ENCODE results near the gene RBM4B.

RBM4B gene

DNA sequence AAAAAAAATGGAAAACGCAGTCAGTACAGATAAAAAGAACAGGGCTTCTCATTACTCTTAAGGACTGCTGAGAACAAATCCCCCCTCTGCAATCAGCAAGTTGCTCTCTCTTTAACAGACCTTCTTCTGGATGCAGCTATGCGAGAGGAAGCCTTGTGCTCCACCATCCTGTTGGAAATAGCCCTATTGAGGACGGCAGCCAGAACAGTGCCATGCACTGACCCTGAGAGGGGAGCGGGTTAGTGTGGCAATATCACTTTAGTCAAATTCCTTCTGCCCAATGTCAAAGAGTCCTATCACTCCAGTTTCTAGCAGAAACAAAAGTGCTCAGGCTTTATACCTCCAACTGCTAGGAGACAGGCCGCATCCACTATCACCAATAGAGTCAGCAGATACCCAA, 6.9 kb downstream of the RBM4B start:
- no peak for DNase-seq (ENCODE audit: low spot score)
- no peak for TF ChIP-seq CTCF (IDR thresholded peaks at IDR 0.05; ENCODE audit: borderline replicate concordance, control extremely low read depth, extremely low read depth, insufficient read depth, missing control alignments)
- in situ Hi-C loops (cut with MboI; ENCODE audit: low sequenced_read_pairs, unreplicated experiment) = no loop called here

- DNase-seq (ENCODE audit: low spot score) = no peak
- no peak for TF ChIP-seq CTCF (IDR thresholded peaks at IDR 0.05; ENCODE audit: borderline replicate concordance, control extremely low read depth, extremely low read depth, insufficient read depth, missing control alignments)
- in situ Hi-C loops (cut with MboI; ENCODE audit: low sequenced_read_pairs, unreplicated experiment) = loop anchor here (10.0 kb wide), 1 partner anchor 261 kb away; no protein-coding TSS in a partner anchor
Measured at GRCh38 chr11:66665369-66665768, 12.3 kb downstream of the RBM4B start.

DNA sequence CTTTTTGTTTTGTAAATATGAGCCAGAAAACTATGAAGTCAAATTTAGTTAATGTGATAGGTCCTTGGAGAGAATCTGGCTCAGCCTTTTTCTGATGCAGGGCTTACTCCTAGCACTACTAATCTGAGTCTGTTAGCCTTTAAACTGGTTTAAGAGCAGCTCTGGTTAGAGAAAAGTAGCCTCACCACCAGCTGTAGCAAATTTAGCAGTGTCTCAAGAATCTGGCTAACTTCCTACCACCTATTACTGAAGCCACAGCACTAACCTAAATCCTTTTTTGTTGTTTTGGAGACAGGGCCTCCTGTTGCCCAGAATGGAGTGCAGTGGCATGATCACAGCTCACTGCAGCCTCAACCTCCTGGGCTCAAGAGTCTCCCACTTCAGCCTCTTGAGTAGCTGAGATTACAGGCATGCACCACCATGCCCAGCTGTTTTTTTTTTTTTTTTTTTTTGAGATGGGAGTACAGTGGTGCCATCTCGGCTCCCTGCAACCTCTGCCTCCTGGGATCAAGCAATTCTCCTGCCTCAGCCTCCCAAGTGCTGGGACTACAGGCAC, 13.9 kb downstream of the RBM4B start:
- no peak for TF ChIP-seq CTCF (IDR thresholded peaks at IDR 0.05; ENCODE audit: borderline replicate concordance, control extremely low read depth, extremely low read depth, insufficient read depth, missing control alignments)
- no peak for DNase-seq (ENCODE audit: low spot score)
- in situ Hi-C loops (cut with MboI; ENCODE audit: low sequenced_read_pairs, unreplicated experiment) = loop anchor here (10.0 kb wide), 1 partner anchor 259 kb away; no protein-coding TSS in a partner anchor

DNA sequence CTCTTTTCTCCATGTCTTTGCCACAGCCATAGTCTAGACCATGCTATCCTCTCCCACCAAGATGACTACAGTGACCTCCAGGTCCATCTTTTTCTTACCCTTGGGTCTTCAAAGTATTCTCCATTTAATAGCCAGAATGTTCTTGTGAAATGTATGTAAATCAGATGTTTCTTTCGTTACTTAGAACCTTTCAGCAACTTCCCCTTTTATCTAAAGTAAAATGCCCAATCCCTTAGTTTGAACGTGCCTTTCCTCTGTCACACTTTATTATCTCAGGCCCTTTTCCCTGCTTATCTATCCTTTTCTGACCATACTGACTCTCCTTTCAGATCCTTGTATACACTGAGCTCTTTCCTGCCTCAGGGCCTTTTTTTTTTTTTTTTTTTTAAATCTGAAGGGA, 17.9 kb downstream of the RBM4B start:
- DNase-seq (ENCODE audit: low spot score) = no peak
- in situ Hi-C loops (cut with MboI; ENCODE audit: low sequenced_read_pairs, unreplicated experiment) = loop anchor here (10.0 kb wide), 1 partner anchor 255 kb away; no protein-coding TSS in a partner anchor

DNA sequence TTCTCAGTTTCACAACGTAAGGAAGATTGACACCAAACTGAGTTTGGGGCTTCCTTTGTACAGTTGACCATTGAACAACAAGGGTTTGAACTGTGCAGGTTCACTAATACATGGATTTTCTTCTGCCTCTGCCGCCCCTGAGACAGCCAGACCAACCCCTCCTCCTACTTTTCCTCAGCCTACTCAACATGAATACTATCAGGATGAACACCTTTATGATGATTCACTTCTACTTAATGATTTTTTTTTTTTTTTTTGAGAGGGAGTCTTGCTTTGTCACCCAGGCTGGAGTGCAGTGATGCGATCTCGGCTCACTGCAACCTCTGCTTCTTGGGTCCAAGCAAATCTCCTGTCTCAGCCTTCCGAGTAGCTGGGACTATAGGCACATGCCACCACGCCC, 24.6 kb downstream of the RBM4B start:
- no peak for DNase-seq (ENCODE audit: low spot score)
- TF ChIP-seq CTCF (IDR thresholded peaks at IDR 0.05; ENCODE audit: borderline replicate concordance, control extremely low read depth, extremely low read depth, insufficient read depth, missing control alignments) = no peak
- in situ Hi-C loops (cut with MboI; ENCODE audit: low sequenced_read_pairs, unreplicated experiment) = no loop called here

More for the DNA sequence above, 17.9 kb downstream of the RBM4B start:
- no peak for TF ChIP-seq CTCF (IDR thresholded peaks at IDR 0.05; ENCODE audit: borderline replicate concordance, control extremely low read depth, extremely low read depth, insufficient read depth, missing control alignments)

- DNase-seq (ENCODE audit: low spot score) = no peak
- in situ Hi-C loops (cut with MboI; ENCODE audit: low sequenced_read_pairs, unreplicated experiment) = no loop called here
- no peak for TF ChIP-seq CTCF (IDR thresholded peaks at IDR 0.05; ENCODE audit: borderline replicate concordance, control extremely low read depth, extremely low read depth, insufficient read depth, missing control alignments)
Measured at GRCh38 chr11:66652651-66653050, 25.0 kb downstream of the RBM4B start.

All from GM13976 (cell line).